Measurements from ENCODE around the gene SLC27A3. TPM values are rescaled to one million over a fixed set of nuclear protein-coding genes. Genes with fewer than 3 reads are reported as not detected.

SLC27A3 gene
- polyA plus RNA-seq, 3 donors: 84.5 to 123 (median 118) TPM

GRCh38 chr1:153783233-153784190 is 8.3 kb downstream of the SLC27A3 start:
- intact Hi-C loops (cut with micrococcal nuclease): loop anchor here in 1 of 2 donors (1.0 kb wide), 1 partner anchor 8 kb away; the partner anchor contains the start of gene SLC27A3
- peak; percentile 76 to 88 (median 87) for DNase-seq

More at GRCh38 chr1:153783233-153784190, 8.3 kb downstream of the SLC27A3 start:
- no peak for TF ChIP-seq CTCF (IDR thresholded peaks at IDR 0.05)
- peak overlapping the region; percentile 75 for H2AFZ ChIP-seq (ENCODE audit: insufficient read depth, low read depth, low read length, poor library complexity, severe bottlenecking)
- Mint-ChIP-seq H3K9me3 (no peaks in the 10 kb centered on the region), H3K4me3 (peak overlapping the region; percentile 84 to 93), H3K27ac (peak overlapping the region; percentile 91 to 97 (median 95)), H3K36me3 (peaks cover 16 to 19% of the 10 kb centered on the region in 2 donors), H3K27me3 (ENCODE audit: low read depth in 3 of 3) (peaks cover 0 to 2% (median 0%) of the 10 kb centered on the region in 3 donors), H3K4me1 (peaks cover 20% of the 10 kb centered on the region)
- peak overlapping the region; percentile 94 for H3K9ac ChIP-seq (ENCODE audit: insufficient read depth, low read length, poor library complexity, severe bottlenecking)
- H3K27ac ChIP-seq (ENCODE audit: low read depth in 1 of 2, low read length in 2 of 2): peak overlapping the region; percentile 94 to 97
- peak overlapping the region; percentile 83 for H3K4me2 ChIP-seq (replicated peaks; ENCODE audit: extremely low read depth, low read length, poor library complexity, severe bottlenecking)
- no peaks in the 10 kb centered on the region for H3K27me3 ChIP-seq (ENCODE audit: control insufficient read depth in 2 of 2, insufficient read depth in 2 of 2, low read length in 2 of 2)
- H3K4me1 ChIP-seq (ENCODE audit: control insufficient read depth in 1 of 2, insufficient read depth in 2 of 2, low read length in 2 of 2): peaks cover 16 to 21% of the 10 kb centered on the region in 2 donors
- peak overlapping the region; percentile 60 to 81 (median 77) for H3K4me3 ChIP-seq (replicated peaks in 1 of 3; ENCODE audit: low read depth in 2 of 3, low read length in 3 of 3)
- under 1% methylated on average over 47 of the region's 61 CpGs for WGBS (ENCODE audit: insufficient coverage)
- peaks cover 16 to 20% of the 10 kb centered on the region in 2 donors for H3K36me3 ChIP-seq (replicated peaks in 1 of 2; ENCODE audit: control insufficient read depth in 1 of 2, insufficient read depth in 2 of 2, low read length in 2 of 2)
- no peaks in the 10 kb centered on the region for H3K9me3 ChIP-seq (replicated peaks in 1 of 2; ENCODE audit: control insufficient read depth in 1 of 2, insufficient read depth in 1 of 2, low read length in 2 of 2)
- H3K79me2 ChIP-seq (ENCODE audit: insufficient read depth, low read length): no peaks in the 10 kb centered on the region
- H4K20me1 ChIP-seq (ENCODE audit: insufficient read depth, low read length): peaks cover 11% of the 10 kb centered on the region
